NCI-H1105 treated with DMSO at 0.1 percent for 48 hours (cell line): ENCODE data around the gene ZBTB20.
A peak's percentile ranks its signal among the peaks of the same experiment; 100 is the strongest.

ENCODE experiments used
- DNase-seq: peaks from one replicate; lab custom pipeline; 2025; lab: John Stamatoyannopoulos, UW

ZBTB20 gene

DNA sequence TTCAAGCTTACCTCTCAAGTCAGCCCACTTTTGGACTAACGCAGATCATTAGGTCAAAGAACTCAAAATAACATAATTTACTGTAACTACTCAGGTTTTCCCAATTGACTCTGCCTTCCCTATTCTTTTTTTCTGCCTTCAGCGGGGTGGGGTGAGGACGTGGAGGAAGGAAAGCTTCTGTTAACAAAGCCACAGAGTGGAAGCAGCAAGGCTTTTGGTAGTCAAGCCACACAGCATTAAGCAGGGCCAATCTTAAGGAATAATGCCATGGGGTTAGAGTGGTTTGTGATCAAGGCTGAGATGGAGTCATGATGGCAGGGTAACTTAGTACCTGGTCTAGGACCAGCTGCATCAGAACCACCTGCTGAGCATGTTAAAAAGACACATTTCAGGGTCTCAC, 575.7 kb downstream of the ZBTB20 start:
- no peak for DNase-seq

DNA sequence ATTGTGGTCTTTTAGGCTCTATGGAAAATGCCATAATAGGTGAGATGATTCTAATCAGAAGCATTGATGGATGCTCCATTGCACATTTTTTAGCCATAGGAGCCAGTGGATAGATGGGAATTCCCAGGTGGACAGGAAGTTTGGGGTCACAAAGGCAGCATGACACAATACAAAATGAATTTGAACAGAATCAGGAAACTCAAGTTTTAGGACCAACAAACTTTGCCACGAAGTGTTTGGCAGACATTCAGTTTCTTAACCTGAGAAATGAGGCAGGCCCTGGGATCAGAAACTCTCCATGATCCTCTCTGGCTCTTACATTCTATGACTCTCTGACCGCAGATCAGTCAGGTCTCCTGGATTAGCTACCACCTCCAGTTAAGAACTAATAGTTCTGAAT, 577.9 kb downstream of the ZBTB20 start:
- no peak for DNase-seq

DNA sequence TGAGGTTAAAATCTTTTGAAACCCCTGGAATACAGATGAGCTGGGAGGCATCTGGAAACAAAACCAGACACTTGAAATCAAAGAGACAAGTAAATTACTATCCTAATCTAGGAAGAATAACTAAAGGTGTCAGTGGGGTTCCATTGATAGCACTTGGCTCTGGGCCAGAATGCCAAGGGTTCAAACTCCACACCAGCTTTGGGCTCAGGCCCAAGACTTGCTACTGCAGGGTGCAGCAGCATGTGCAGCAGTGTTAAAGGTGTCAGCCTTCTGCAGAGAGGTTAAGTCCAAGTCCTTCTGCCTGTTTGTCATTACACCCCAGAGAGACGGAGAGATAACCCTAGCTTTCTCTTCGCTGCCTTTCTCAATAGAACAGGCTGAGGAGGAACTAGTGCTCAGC, 579.3 kb downstream of the ZBTB20 start:
- DNase-seq = peak; percentile 19

DNA sequence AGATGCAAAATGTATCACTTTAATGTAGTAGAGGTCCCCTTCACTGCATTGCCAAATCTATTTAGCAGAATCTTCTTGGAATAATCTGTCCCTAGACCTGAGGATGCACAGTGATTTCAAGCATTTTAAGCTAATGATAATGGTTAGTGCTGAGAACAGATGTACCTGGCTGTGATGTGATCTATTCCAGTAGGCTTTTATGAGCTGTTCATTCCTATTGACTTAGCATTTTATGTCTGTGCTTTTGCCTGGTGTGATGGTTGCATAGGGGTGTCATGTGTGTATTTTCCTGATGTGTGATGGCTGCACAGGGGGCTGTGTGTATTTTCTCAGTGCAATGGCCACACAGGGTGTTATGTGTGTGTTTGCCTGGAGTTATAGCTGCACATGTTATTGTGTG, 580.3 kb downstream of the ZBTB20 start:
- DNase-seq = no peak

DNA sequence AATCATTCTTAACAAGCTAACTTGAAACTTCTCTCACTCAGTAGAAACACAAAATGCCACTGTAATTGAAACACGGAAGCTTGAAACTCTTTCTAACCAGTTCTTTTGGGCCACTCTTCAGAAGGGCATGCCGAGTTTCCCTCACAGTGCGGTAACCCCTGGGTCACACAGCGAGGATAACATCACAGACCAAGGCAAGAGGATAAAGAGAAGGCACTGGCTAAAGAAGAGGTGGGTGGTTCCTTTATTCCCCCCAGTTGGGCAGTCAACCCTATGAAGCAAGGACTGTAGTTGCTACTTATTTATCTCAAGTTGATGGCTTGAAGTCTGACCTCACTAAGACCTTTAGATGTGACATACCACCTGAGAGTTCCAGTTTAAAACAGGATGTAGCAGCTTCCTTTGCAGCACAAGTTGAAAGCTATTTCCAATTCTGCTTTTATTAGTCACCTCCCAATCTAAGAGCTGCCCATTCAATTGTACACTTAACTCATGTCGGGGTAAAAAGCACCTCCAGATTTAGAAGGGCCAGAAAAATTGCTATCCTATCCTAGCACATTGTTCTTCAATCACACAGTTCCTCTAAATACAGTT, 580.8 kb downstream of the ZBTB20 start:
- DNase-seq = no peak

DNA sequence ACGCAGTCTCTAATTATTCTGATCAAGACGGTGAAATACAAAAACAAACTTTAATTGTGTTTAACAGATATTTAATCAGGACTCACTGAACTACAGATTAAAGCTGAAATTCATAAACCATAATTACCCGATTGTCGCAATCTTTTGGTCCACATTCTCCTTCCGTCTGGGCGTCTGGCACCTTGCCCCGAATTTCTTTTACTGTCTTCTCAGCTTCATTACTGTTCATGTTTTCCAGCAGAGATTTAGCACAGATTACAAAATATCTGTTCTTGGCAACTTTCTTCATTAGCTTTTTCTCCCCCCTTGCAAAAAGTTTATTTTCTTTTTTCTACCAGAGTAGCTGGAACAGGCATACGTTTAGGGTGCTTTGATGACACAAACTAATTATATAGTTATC, 581.9 kb downstream of the ZBTB20 start:
- no peak for DNase-seq

DNA sequence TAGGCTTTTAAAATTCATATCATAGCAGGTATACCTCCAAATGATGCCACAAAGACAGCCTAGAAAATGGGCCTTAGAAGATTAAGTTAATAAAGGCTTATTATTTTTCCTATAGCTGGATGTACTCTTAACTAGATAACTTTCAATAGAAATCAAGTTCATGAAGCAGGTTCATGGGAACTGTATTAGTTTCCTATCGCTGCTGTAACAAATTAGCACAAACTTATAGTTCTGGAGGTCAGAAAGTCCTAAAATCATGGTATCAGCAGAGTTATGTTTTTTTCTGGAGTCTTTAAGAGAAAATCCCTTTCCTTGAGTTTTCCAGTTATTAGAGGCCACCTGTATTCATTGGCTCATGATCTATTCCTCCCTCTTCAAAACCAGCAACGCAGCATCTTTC, 583.4 kb downstream of the ZBTB20 start:
- DNase-seq = no peak

DNA sequence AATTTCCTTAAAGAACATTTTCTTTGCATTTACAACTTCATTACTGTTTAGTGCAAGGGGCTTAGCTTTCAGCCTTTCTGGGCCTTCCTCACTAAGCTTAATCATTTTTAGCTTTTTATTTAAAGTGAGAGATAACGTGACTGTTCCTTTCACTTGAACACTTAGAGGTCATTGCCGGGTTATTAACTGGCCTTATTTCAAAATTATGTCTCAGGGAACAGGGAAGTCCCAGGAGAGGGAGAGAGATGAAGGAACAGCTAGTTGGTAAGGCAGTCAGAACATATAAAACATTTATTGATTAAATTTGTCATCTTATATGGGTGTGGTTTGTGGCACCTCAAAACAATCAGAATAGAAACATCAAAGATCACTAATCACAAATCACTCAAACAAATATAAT, 584.5 kb downstream of the ZBTB20 start:
- no peak for DNase-seq

DNA sequence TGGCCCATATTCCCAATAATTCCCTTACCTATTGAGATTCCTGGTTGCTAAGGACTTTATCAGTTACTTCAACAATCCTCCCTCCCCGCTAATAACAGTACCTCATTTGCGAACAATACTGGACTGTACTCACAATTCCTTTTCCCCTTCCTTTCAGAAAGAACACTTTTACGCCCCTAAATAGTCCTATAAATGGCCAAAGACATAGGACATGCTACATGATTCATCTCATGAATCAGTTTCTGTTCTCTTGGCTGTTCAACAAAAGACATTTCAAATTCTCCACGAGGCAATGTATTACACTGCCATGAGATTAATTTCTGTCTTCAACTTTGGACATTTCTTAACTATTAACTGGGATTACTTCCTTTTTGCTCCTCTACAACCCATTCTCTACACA, 588.8 kb downstream of the ZBTB20 start:
- DNase-seq = no peak

DNA sequence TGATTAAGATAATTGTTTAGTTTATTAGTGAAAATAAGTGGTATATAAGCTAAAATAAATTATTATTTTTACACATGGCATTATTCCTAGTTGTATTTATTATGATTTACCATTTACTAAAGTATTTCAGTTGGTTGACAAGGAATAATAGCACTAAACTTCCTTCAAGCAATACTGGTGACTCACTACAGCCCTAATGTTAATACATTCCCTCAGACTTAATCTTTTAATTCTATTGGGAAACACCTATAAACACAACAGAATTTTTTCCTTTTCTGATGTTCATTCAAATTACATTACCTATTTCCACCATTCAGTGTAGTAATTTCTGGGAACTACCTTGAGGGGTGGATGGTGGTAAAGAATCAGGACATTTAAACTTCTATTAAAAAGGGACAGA, 589.3 kb downstream of the ZBTB20 start:
- no peak for DNase-seq

DNA sequence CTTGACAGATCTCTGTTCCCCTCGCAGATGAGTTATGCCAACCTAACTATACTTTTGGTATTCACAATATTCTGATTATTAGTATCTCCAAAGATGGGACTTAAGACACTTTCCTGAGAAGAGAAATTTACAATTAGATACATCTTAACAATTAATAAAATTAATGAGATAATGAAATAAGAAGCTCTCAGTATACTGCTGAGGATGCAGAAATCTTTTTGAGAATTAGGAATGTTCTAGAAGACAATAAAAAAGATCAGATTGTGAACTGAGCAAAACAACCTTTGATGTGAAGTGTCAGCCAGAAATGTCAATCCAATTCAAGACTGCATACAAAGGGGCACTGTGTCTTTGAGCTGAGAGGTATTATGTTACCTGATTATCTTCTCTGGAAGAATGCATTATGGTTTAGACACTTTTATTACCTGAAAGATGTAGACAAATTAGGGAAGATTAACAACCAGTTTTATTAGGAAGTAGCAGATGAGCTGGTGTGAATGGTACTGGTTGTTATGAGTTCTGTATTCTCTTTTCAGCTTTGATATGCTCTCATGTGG, 590.4 kb downstream of the ZBTB20 start:
- peak; percentile 37 for DNase-seq

DNA sequence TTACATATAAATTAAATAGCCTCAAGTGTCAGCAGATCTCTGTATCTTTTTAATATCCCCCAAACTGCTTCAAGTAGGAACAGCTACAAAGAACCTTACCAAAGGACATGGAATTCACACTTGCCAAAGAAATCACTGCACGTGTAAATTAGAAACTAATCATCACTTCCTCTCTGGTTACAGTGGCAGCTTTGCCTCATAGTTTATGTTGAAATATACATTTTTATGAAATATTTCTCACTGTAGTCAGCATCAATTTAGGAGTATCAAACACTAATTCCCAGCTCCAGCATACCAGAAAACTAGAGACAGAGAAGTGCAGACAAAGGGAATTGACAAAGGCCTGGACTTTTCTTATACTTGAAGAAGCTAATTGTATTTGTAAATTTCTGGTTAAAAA, 592.4 kb downstream of the ZBTB20 start:
- no peak for DNase-seq

DNA sequence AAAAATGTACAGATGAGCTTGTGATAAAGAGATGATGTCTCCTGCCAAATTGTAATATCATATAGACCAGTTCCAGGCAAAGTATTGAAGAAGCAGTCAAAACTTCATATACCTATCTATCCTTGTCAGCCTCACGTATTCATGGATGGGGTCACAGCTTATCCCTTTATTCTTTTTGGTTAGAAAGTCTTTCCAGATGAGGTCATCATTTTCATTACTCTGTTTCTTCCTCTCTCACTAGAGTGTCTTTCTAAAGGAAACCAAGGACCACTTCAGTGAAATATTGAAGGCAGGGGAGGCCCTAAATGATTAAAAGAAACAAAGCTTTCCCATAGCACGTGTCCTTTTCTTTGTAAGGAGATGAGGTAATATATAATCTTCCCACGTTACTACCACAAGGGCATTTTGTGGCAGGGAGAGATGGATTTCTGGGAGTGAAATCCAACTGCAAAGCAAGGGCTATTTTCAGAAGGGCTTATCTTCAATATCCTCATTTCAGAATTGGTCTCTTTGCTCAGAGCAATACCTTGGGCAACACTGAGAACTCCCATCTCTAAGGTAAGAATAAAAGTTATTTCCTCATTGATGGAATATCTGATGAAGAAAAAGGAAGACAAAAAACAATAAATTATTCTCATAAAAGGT, 593.0 kb downstream of the ZBTB20 start:
- DNase-seq = no peak

DNA sequence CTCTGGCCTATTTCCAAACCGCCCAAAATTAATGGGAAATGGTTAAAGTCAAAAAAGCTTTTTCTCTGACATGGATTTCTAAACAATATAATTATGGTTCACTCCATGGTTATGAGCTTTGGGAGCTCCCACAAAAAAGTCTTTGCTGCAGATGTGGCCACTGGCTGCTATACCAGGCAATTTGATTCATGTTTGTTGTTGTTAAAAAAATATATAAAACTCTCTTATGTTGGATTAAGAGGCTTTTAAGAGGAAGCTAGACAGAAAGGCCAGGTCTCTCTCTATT, 594.6 kb downstream of the ZBTB20 start:
- DNase-seq = no peak

DNA sequence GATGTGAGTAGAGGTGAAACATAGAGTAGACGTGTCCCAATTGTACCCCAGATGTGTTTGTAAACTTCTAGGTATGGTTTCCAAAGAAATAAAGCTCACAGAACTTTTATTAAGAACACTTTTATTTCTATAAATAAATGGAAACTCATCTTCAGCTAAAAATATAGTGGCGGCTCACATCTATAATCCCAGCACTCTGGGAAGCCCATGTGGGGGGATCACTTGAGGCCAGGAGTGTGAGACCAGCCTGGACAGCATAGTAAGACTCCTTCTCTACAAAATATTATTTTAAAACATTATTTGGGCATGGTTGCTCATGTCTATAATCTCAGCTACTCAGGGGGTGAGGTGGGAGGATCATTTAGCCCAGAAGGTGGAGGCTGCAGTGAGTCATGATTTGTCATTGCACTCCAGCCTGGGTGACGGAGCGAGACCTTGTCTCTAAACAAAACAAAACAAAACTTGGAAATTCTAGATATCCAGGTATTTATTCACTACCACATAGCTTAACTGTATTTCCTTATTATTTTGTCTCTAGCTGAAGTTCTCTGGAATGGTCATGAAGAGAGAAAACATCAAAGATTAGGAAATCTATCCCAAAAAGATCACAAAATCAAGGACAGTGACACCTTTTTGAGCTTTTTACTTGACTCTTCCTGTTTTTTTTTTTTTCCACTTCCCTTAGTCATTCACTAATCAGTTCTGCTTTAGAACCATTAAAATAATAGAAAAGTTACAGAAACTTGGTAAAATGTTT, 595.1 kb downstream of the ZBTB20 start:
- DNase-seq = no peak

DNA sequence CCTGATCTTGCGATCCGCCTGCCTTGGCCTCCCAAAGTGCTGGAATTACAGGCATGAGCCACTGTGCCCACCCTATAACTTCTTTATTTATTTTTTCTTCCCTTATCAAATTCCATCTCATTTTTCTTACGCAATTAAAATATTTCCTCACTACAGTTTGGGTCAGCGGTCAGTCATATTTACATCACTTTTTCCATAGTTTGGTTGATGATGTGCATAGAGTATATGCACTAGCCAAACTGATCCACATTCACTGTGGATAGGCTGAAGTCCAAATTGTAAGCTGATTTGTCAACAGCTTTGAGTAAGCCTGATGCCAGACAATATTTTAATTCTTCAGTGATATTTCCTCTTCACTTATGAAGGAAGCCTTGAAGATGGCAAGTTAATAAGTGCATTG, 596.9 kb downstream of the ZBTB20 start:
- DNase-seq = no peak

DNA sequence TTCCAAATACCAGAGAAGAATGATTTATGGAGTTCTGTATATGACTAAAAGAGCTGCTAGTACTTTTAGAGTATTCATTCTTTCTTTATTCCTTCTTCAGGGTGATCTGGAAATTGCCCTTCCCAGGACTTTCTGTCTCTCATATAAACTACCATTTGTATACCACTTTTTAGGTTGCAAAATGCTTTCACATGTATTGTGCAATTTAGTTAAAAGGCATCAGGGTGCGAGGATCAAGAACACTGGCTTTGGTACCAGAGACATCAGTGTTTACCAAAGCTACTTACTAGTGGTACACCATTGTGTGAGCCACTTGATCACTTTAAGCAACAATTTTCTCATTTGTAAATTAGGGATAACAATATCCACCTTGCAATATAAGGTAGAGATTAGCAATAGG, 601.9 kb downstream of the ZBTB20 start:
- DNase-seq = no peak

DNA sequence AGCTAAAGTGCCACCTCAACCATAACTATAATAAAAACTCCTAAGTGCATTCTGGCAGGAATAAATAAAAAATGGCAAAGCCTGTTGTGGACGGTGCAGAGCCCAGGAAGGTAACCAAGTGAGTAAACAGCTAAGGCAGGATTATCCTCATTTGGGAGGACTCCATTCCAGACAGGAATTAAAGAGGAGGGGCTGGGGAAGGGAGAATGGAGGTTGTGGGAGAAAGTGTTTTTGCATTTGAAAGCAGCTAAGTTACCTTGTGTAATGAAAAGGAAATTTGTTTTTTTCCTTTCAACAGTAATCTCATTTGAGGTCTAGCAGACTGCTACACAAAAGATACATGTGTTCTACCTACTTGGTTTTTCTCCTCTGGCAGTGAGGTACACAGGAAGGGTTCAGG, 604.7 kb downstream of the ZBTB20 start:
- DNase-seq = no peak

DNA sequence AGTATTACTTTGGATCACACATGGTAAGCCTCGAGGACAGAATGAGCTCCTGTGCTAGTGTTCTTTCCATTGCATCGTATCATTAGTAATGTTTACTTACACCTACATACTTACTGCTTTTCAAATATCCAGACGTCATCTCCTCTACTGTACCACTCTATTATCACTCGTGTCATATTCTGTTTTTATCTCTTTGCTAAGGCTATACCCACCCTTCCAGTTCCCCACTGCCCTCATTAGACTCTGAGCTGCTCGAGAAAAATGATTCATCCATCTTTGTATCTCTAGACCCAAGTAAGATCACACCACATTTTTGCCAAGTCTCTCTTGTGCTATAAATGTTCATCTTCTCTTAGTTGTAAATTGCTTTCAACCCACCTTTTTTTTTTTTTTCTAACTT, 607.6 kb downstream of the ZBTB20 start:
- no peak for DNase-seq

DNA sequence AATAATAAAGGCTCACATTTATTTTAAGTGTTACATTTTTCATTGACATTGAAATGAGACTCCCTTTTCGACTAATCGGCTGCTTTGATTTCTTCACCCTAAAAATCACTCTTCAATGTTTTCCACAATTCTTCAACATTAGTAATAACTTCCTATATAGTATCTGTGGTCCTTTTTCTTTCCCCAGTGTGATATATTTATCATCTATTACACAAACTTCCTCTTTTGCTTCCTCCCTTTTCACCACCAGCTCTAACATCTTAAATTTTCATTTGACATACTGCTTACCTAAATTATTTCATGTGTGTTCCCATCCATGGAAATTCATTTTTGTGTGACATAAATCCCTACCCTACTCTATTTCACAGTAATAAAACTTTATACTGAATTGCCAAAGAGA, 608.9 kb downstream of the ZBTB20 start:
- DNase-seq = no peak

DNA sequence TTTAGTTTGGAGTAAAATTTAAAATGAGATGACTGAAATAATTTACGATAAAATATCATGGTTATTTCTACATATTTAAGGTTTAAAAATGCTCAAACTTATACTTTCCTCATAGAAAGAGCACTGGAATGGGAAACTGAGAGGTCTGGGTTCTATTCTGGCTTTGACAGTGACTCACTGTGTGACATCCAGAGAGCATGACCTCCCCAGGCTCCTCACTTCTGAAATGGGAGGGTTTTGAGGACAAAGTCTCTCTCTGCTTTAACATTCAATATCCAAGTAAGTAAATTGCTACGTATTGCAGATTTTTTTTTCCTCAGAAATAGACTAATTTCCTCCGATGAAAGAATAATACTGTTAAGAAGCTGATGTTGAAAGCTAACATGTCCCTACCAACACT, 618.6 kb downstream of the ZBTB20 start:
- DNase-seq = no peak

DNA sequence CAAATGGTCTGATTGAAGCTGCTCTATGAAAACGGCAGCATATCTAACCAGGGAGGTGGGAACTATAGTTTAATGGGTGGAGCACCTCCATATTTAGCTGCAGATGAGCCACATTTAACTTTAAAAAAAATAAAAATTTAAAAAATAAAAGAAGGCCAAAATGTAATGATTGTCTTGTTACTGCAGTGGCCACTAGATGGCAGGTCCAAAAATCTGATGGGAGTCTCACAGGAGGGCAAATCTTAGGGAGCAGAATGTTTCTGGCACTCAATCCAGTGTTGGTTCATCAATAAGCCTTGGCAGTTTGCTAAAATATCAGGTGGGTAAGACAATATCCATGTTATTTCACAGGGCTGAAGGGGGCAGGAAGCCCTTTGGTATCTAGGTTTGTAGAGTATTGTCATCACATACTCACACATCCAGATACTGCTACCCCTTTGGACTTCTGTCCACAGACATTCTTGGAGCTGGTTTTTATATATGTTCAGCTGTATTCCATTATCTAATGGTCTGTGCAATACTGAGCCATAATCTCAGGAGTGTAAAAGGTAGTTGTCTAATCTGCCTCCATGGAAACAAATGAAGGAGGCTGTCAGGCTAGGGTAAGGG, 619.9 kb downstream of the ZBTB20 start:
- no peak for DNase-seq

DNA sequence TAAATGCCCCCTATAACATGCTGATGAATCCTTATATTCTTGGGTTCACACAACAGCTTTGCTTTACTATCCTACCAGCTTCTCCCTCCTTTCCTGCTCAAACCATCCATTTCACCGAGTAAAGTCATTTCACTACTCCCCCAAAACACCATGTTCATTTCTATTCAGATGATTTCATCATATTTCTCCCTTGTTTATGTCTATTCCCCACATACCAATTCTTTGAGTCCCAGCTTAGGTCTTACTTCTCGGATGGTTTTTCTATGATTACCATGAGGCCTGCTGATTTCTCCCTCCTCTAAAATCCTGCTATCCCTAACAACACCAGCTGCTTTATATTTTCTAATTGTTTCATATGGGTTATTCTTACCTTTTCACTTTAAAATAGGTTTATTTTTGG, 621.8 kb downstream of the ZBTB20 start:
- no peak for DNase-seq
